K562 (cell line): ENCODE results near the gene NPDC1. TPM values are rescaled to one million over a fixed set of nuclear protein-coding genes. Genes with fewer than 3 reads are reported as not detected.

Experiments used
- BACH1 ChIP-seq: fragments of 200-800 bp; sonication (Bioruptor generic); IDR thresholded peaks from 2 replicates; pipeline ENCODE4 v1.6.1; 2016; ENCODE audit warnings: missing genetic modification characterization, missing compliant biosample characterization
- CHD7 ChIP-seq: fragments of 200-600 bp; sonication (generic); IDR thresholded peaks from one replicate; pipeline ENCODE4 v1.6.1; 2012; ENCODE audit warnings: mild to moderate bottlenecking, low read depth, low read length, inconsistent platforms
- MGA ChIP-seq: fragments of 450-650 bp; IDR thresholded peaks from 2 replicates; pipeline ENCODE4 v1.6.1; 2016; ENCODE audit warnings: mild to moderate bottlenecking, moderate library complexity
- polyA plus RNA-seq, 8 experiments: library from polyadenylated mRNA; depleted of rRNA in 4 of 8; stranded (reverse) in 5 of 8; unstranded in 3 of 8; fragments of >200 nt; fragmentation: Nextera tagmentation in 2 of 8; fragmentation: Illumina TruSeq in 1 of 8; extraction: Ambion mirVana in 2 of 8; extraction: Trizol in 1 of 8; gene quantifications; 2 replicates each; pipeline versions ENCODE4 v1.2.1 to v1.2.3, GENCODE V29; 2011 to 2014; ENCODE audit warnings: inconsistent platforms in 1 of 8, missing spikeins in 1 of 8
- total RNA-seq, 7 experiments: library from RNA; depleted of rRNA in 6 of 7; stranded (reverse); fragments of >200 nt in 6 of 7; fragmentation: Illumina TruSeq in 2 of 7; extraction: Trizol in 2 of 7; gene quantifications; 2 replicates each; pipeline versions ENCODE4 v1.2.1 to v1.2.3, GENCODE V29; 2011 to 2021; ENCODE audit warnings: low replicate concordance in 1 of 7

NPDC1 gene
- total and polyA plus RNA-seq, 9 of the 15 experiments (the other 6 are each of a cell fraction or from before 2014, with no cell fraction given) = 0.06 to 2.1 (median 0.53) TPM; not detected in 3

- TF ChIP-seq MGA (peak; percentile 24; the same call in 1 of the 2 replicates), CHD7 (no peak), BACH1 (tag) (no peak)
Measured at GRCh38 chr9:137009938-137010732, 35.8 kb downstream of the NPDC1 start (continued).
